HG02973 (cell line): ENCODE data around the gene RASGRP4.
"Not testable (repeated sequence)": the region's sequence is repeated elsewhere in the genome, so short reads cannot be mapped to it uniquely, and the experiment has no call there.

Experiments
- ATAC-seq: cut with Tn5 transposase; IDR thresholded peaks from one replicate; pipeline ENCODE4 v1.9.1; 2021; ENCODE audit warnings: moderate library complexity; ENCODE audit not compliant: unreplicated experiment

The RASGRP4 gene

GRCh38 chr19:38417544-38418506, 8.2 kb downstream of the RASGRP4 start:
- ATAC-seq, result no peak

- no peak for ATAC-seq
These were observed 8.9 kb downstream of the RASGRP4 start for GRCh38 chr19:38417146-38417543.

GRCh38 chr19:38413416-38413815, 12.6 kb downstream of the RASGRP4 start:
- ATAC-seq, result no peak

- no peak for ATAC-seq
These were observed 13.1 kb downstream of the RASGRP4 start for GRCh38 chr19:38412961-38413360.

- no peak for ATAC-seq
These were observed 13.5 kb downstream of the RASGRP4 start for GRCh38 chr19:38412491-38412890.

GRCh38 chr19:38411898-38412297, 14.1 kb downstream of the RASGRP4 start:
- ATAC-seq, result not testable (repeated sequence)

GRCh38 chr19:38411041-38411712, 14.8 kb downstream of the RASGRP4 start:
- no peak for ATAC-seq

GRCh38 chr19:38410407-38410806, 15.6 kb downstream of the RASGRP4 start:
- ATAC-seq, result not testable (repeated sequence)

- ATAC-seq, result no peak
These were observed 16.3 kb downstream of the RASGRP4 start for GRCh38 chr19:38409631-38410133.

- ATAC-seq, result no peak
These were observed 20.7 kb downstream of the RASGRP4 start for GRCh38 chr19:38405276-38405675.

- no peak for ATAC-seq
These were observed 21.2 kb downstream of the RASGRP4 start for GRCh38 chr19:38404858-38405257.

- ATAC-seq, result peak; percentile 87
These were observed 22.9 kb downstream of the RASGRP4 start, which contains the start of gene FAM98C for GRCh38 chr19:38402967-38403674. Gene FAM98C (plus strand): TSS chr19:38403093. CDS start chr19:38403154, 61 bp downstream.

GRCh38 chr19:38402623-38402966, 23.4 kb downstream of the RASGRP4 start:
- ATAC-seq, result peak; percentile 3

- no peak for ATAC-seq
These were observed 24.9 kb downstream of the RASGRP4 start for GRCh38 chr19:38401148-38401547.

- no peak for ATAC-seq
These were observed 25.7 kb downstream of the RASGRP4 start for GRCh38 chr19:38400361-38400760.

GRCh38 chr19:38399537-38399936, 26.5 kb downstream of the RASGRP4 start:
- ATAC-seq, result no peak

- no peak for ATAC-seq
These were observed 26.9 kb downstream of the RASGRP4 start for GRCh38 chr19:38399081-38399480.

GRCh38 chr19:38395381-38396114, 30.5 kb downstream of the RASGRP4 start:
- no peak for ATAC-seq

GRCh38 chr19:38394488-38394887, 31.5 kb downstream of the RASGRP4 start:
- ATAC-seq, result no peak

GRCh38 chr19:38392707-38393308, 33.2 kb downstream of the RASGRP4 start:
- no peak for ATAC-seq
